Lower leg skin (tissue), 3 donors: ENCODE results near the gene TSKU.

Source experiments
- POLR2A ChIP-seq, 2 donors: fragments of 450-650 bp; IDR thresholded peaks; one replicate each; pipeline ENCODE4 v1.6.1; 2016 to 2017; ENCODE audit warnings: antibody characterized with exemption in 2 of 2, mild to moderate bottlenecking in 1 of 2, moderate library complexity in 1 of 2
- TF ChIP-seq, protein P1 (sequence below), 3 donors: fragments of 450-650 bp; IDR thresholded peaks; one replicate each; pipeline ENCODE4 v1.5.1; 2016; ENCODE audit warnings: antibody characterized with exemption in 3 of 3, mild to moderate bottlenecking in 3 of 3, moderate library complexity in 2 of 3

- no peak for TF ChIP-seq POLR2A (IDR thresholded peaks at IDR 0.05)
- TF ChIP-seq, protein P1, sequence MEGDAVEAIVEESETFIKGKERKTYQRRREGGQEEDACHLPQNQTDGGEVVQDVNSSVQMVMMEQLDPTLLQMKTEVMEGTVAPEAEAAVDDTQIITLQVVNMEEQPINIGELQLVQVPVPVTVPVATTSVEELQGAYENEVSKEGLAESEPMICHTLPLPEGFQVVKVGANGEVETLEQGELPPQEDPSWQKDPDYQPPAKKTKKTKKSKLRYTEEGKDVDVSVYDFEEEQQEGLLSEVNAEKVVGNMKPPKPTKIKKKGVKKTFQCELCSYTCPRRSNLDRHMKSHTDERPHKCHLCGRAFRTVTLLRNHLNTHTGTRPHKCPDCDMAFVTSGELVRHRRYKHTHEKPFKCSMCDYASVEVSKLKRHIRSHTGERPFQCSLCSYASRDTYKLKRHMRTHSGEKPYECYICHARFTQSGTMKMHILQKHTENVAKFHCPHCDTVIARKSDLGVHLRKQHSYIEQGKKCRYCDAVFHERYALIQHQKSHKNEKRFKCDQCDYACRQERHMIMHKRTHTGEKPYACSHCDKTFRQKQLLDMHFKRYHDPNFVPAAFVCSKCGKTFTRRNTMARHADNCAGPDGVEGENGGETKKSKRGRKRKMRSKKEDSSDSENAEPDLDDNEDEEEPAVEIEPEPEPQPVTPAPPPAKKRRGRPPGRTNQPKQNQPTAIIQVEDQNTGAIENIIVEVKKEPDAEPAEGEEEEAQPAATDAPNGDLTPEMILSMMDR (IDR thresholded peaks at IDR 0.05) = no peak
Observed at GRCh38 chr11:76769645-76770586, 13.2 kb upstream of the TSKU start.
